GM19395 (cell line): ENCODE results near the gene ZCCHC7.
A peak's percentile ranks its signal among the peaks of the same experiment; 100 is the strongest.
"Not testable (repeated sequence)": the region's sequence is repeated elsewhere in the genome, so short reads cannot be mapped to it uniquely, and the experiment has no call there.

Experiments used
- ATAC-seq: cut with Tn5 transposase; IDR thresholded peaks from one replicate; pipeline ENCODE4 v1.9.1; 2021; ENCODE audit warnings: mild to moderate bottlenecking, moderate library complexity; ENCODE audit not compliant: unreplicated experiment

The ZCCHC7 gene

DNA sequence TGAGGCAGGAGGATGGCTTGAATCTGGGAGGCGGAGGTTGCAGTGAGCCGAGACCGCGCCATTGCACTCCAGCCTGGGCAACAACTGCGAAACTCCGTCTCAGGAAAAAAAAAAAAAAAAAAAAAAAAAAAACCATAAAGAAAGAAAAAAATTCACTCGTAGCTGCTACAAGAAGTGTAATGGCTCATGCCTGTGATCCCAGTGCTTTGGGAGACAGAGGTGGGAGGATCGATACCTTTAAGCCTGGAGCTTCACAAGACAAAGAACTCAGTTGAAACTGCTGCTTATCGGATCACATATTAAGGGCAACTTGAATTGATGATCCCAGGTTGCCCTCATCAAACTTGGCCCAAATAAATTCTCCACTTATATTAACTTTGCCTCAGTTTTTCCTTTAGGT is 1.0 kb upstream of the ZCCHC7 start:
- no peak for ATAC-seq

GRCh38 chr9:37120843-37121335 is 515 bp downstream of the ZCCHC7 start:
- peak; percentile 30 for ATAC-seq

DNA sequence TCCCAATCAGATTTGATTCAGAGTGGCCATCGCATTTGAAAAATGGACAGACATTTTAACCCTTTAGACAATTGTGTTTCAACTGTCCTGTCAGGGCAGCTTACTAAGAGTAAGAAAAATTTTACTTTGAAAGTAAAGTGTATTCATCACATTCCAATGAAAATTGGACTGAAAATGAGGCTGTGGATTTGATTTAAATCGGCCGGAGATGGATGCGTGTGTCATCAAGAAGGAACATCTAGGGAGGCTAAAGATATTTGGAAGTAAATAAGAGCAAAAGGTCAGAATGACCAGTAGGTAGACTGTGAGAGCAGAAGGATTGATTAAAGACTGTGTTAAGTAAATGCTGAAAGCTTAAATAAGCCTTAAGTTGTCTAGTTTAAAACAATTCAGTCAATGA is 1.5 kb downstream of the ZCCHC7 start:
- ATAC-seq, result no peak

DNA sequence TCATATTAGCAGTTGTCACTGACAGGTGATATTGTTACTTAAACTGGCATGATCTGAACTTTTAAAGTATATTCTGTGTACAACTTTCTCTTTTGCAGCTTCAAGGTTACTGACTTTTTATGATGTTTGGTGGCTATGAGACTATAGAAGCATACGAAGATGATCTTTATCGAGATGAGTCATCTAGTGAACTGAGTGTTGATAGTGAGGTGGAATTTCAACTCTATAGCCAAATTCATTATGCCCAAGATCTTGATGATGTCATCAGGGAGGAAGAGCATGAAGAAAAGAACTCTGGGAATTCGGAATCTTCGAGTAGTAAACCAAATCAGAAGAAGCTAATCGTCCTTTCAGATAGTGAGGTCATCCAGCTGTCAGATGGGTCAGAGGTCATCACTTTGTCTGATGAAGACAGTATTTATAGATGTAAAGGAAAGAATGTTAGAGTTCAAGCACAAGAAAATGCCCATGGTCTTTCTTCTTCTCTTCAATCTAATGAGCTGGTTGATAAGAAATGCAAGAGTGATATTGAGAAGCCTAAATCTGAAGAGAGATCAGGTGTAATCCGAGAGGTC is 5.9 kb downstream of the ZCCHC7 start:
- ATAC-seq, result no peak

DNA sequence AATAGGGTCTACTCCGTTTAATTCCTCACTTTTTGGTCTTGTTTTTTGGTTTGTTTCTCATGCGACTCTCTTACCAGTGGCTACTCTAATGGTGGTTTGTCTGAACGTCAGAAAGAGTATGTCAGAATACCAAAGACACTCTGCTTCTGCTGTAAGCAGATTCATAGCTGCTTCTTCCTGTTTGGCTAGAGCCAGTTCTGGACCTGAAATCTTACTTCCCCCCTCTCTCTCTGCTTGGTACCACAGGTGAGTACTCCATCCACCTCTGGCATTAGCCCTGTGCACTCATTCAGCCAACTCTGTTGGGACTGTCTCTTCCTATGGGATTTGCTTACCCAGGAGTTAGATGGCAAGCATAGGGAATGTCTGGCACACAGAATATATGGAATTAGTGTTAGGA is 6.6 kb downstream of the ZCCHC7 start:
- no peak for ATAC-seq

GRCh38 chr9:37128051-37128450 is 7.7 kb downstream of the ZCCHC7 start:
- no peak for ATAC-seq

- no peak for ATAC-seq
Measured at GRCh38 chr9:37134166-37134565, 13.8 kb downstream of the ZCCHC7 start.

DNA sequence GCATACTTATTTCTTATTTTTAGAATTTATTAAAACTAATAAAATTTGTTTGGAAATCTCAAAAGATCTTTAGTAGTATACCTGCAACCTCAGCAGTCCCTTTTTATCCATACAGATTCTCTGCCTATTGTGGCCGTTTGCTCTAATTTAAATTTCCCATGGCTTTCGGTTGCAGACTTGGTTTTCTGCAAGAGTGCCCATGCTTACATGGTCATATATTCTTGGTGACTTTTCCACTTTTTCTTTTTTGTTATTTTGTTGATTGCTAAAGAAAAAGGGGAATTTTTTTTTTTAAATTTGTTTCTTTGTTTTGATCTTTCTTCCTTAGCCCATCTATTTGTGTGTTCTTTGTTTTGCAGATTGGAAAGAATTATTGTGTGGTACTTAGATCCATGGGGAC is 20.6 kb downstream of the ZCCHC7 start:
- no peak for ATAC-seq

- ATAC-seq, result peak; percentile 73
Measured at GRCh38 chr9:37144762-37145161, 24.4 kb downstream of the ZCCHC7 start.

- peak; percentile 64 for ATAC-seq
Measured at GRCh38 chr9:37146410-37146809, 26.0 kb downstream of the ZCCHC7 start.

DNA sequence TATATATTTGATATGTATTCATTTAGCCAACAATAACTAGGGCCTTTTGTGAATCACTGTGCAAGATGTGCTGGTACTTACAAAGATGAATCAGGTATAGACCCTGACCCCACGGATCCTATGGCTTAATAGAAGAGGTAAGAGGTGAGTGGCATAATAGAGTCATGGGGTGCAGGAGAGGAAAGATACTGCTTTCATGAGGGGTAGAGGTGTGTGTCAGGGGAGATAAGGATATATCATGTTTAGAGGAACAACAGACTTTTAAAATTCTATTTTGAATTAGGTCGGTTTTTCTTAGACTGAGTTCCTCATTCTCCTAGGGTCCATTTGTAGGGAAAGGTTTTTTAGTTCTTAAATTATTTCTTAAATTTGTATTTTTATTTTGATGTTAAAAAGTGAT is 27.8 kb downstream of the ZCCHC7 start:
- ATAC-seq, result no peak

- ATAC-seq, result no peak
Measured at GRCh38 chr9:37149666-37150308, 29.4 kb downstream of the ZCCHC7 start.

DNA sequence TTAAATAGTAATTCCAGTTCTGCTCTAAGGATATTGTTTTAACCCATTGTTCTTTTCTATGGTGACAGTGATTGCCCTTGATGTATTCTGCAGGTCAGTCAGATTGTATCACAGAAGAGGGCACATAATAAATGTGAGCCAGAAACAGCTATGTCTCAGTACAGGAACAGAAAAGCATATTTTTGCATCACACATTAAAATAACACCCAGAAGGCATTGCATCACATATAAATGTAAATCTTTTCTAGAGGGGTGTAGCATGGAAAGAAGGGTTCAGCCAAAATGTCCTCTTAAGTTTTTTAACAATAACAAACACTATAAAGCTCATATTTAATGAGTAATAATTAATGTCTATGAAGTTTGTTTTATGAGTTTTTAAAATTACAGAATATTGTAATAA is 30.0 kb downstream of the ZCCHC7 start:
- ATAC-seq, result no peak

GRCh38 chr9:37151812-37152211 is 31.4 kb downstream of the ZCCHC7 start:
- ATAC-seq, result no peak

GRCh38 chr9:37152365-37152764 is 32.0 kb downstream of the ZCCHC7 start:
- no peak for ATAC-seq

DNA sequence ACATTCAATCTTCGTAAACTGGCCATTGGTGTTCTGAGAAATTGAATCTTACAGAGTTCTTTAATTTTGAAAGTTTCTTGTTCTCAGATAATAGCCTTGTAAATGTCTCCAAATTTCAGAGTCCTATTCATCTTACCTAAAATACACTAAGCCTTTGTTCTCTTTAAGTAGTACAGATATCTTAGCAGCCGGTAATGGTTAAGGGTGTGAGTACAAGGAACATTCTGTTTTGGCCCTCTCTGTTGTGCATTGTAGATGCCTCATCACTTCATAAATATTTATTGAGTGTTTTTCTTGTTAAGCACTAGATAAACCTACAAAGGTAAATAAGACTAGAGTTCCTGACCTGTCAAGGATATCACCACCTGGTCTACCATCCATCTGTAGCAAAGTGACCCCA is 35.2 kb downstream of the ZCCHC7 start:
- ATAC-seq, result no peak

GRCh38 chr9:37156205-37156604 is 35.8 kb downstream of the ZCCHC7 start:
- ATAC-seq, result no peak

GRCh38 chr9:37156781-37157356 is 36.5 kb downstream of the ZCCHC7 start:
- ATAC-seq, result no peak

- no peak for ATAC-seq
Measured at GRCh38 chr9:37157726-37158377, 37.5 kb downstream of the ZCCHC7 start.

- ATAC-seq, result no peak
Measured at GRCh38 chr9:37163299-37163698, 42.9 kb downstream of the ZCCHC7 start.

DNA sequence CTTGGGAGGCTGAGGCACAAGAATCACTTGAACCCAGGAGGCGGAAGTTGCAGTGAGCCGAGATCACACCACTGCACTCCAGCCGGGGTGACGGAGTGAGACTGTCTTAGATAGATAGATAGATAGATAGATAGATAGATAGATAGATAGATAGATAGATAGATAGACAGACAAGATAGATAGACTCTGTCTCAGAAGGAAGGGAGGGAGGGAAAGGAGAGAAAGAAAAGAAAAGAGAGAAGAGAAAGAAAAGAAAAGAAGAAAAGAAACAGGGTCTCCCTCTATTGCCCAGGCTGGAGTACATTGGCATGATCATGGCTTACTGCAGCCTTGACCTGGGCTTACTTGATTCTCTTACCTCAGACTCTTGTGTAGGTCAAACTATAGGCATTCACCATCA is 44.0 kb downstream of the ZCCHC7 start:
- ATAC-seq, result not testable (repeated sequence)

DNA sequence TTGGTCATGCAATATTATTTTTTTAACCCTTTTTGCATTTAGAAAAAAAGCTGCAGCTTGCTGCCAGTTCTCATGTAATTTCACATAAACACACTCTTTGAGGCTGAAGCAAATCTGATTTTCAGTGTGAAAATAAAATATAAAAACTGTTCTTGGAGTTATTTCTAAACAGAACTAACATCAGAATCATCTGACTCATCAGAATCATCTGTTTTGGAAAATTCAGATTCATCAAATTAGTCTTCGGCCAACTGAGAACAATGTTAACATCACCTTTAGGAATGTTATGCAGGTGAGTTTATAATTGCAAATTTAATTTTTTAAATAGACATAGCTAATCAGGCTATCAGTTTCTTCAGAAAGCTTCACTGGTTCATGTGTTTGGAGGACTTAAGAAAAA is 45.3 kb downstream of the ZCCHC7 start:
- no peak for ATAC-seq
